ENCODE data around the gene DROSHA. TPM values are rescaled to one million over a fixed set of nuclear protein-coding genes. Genes with fewer than 3 reads are reported as not detected.

DROSHA gene
- total and polyA plus RNA-seq, 2 donors (not counting 3 experiments of a cell fraction or from before 2014, with no cell fraction given), result 49.1 to 96.4 TPM

DNA sequence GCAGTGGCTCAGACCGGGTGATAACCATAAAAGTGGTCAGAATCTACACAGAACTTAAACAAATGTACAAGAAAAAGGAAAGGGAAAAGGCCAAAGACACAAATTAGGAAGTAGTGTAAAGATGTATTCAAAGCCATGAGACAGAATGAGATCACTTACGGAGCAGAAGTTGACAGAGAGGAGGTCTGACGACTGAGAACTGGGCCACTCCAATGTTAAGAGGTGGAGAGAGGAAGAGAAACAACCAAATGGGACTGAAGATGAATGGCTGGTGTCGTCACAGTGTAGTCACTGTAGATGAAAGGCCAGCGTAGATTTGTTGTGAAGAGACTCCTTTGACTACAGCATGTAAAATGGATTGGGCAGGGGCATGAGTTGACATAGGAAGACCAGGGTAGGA is 114.4 kb downstream of the DROSHA start:
- H3K9me1 ChIP-seq (replicated peaks; ENCODE audit: control insufficient read depth, extremely low read depth, insufficient read depth, low read length), result no peaks in the 10 kb centered on the region
- H4K20me1 ChIP-seq (replicated peaks; ENCODE audit: control insufficient read depth, extremely low read depth, insufficient read depth, low read length), result no peaks in the 10 kb centered on the region
- dilution Hi-C loops (cut with MboI; ENCODE audit: extremely low pct_ligation_motif_present, low sequenced_read_pairs), result no loop called here
- no peak overlapping the region for H3K4me3 ChIP-seq (replicated peaks in 1 of 3; ENCODE audit: insufficient read depth in 1 of 3, low read depth in 1 of 3, low read length in 3 of 3)
- intact Hi-C loops (cut with micrococcal nuclease), result no loop called here
- BruUV-seq (replicated peaks), result no TSS peak
- TF ChIP-seq, protein P1, sequence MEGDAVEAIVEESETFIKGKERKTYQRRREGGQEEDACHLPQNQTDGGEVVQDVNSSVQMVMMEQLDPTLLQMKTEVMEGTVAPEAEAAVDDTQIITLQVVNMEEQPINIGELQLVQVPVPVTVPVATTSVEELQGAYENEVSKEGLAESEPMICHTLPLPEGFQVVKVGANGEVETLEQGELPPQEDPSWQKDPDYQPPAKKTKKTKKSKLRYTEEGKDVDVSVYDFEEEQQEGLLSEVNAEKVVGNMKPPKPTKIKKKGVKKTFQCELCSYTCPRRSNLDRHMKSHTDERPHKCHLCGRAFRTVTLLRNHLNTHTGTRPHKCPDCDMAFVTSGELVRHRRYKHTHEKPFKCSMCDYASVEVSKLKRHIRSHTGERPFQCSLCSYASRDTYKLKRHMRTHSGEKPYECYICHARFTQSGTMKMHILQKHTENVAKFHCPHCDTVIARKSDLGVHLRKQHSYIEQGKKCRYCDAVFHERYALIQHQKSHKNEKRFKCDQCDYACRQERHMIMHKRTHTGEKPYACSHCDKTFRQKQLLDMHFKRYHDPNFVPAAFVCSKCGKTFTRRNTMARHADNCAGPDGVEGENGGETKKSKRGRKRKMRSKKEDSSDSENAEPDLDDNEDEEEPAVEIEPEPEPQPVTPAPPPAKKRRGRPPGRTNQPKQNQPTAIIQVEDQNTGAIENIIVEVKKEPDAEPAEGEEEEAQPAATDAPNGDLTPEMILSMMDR (IDR thresholded peaks at IDR 0.05; ENCODE audit: extremely low read depth in 1 of 2, insufficient read depth in 1 of 2, low read depth in 1 of 2, low read length in 2 of 2), result no peak
- TF ChIP-seq EZH2 (IDR thresholded peaks at IDR 0.05; ENCODE audit: borderline replicate concordance, low read depth, low read length, severe bottlenecking), result no peak
- TF ChIP-seq MYC (IDR thresholded peaks at IDR 0.05; ENCODE audit: low read depth, low read length), result no peak
- TF ChIP-seq GATA2 (IDR thresholded peaks at IDR 0.05; ENCODE audit: insufficient read depth, insufficient read length, low read depth, low read length), result no peak
- no peak overlapping the region for H3K9ac ChIP-seq (replicated peaks; ENCODE audit: extremely low read depth, insufficient read depth, low read length)
- FAIRE-seq, result no peak
- H2AFZ ChIP-seq (ENCODE audit: low read depth, low read length), result no peak overlapping the region
- no peak overlapping the region for H3K4me2 ChIP-seq (ENCODE audit: insufficient read depth, low read length)
- ChIA-PET POLR2A (no interaction called here), CTCF (no interaction called here)
- H3K9me3 ChIP-seq (replicated peaks; ENCODE audit: control insufficient read depth, insufficient read depth, low read length), result no peaks in the 10 kb centered on the region
- no peak overlapping the region for H3K27ac ChIP-seq (ENCODE audit: insufficient read depth, low read depth, low read length)
- no peaks in the 10 kb centered on the region for H3K79me2 ChIP-seq (ENCODE audit: control insufficient read depth, insufficient read depth, low read length)
- H3K4me1 ChIP-seq (ENCODE audit: control insufficient read depth, extremely low read depth, insufficient read depth, low read length), result peaks cover 2% of the 10 kb centered on the region
- H3K27me3 ChIP-seq (ENCODE audit: control insufficient read depth in 2 of 2, insufficient read depth in 2 of 2, low read length in 2 of 2), result no peaks in the 10 kb centered on the region
- no peak for DNase-seq (ENCODE audit: low read depth, low spot score)
- H3K36me3 ChIP-seq (ENCODE audit: control insufficient read depth in 2 of 2, extremely low read depth in 1 of 2, insufficient read depth in 2 of 2, low read length in 2 of 2), result peaks cover 15 to 18% of the 10 kb centered on the region in 2 experiments

DNA sequence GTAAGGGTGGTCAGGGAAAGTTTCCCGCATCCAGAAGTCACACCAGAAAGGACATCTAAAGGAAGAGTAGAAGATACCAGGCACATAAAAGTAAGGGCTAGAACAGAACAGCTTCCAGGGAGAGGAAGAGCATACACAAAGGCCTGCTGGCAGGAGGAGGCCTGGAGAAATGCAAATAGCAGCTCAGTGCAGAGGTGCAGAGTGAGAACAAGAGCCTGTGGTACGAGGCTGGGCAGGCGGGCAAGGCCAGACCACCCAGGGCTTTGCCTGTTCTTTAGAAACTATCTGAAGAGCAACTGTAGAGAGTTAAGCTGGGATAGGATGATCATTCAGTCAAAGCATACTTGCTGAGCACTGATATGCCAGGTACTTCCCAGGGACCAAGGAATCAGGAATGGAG is 115.3 kb downstream of the DROSHA start:
- no TSS peak for BruUV-seq (replicated peaks)
- Histone ChIP-seq H3K27ac (ENCODE audit: insufficient read depth, low read depth, low read length) (no peak overlapping the region), H3K36me3 (ENCODE audit: control insufficient read depth in 2 of 2, extremely low read depth in 1 of 2, insufficient read depth in 2 of 2, low read length in 2 of 2) (peaks cover 12 to 18% of the 10 kb centered on the region in 2 experiments), H3K4me2 (ENCODE audit: insufficient read depth, low read length) (no peak overlapping the region), H3K79me2 (ENCODE audit: control insufficient read depth, insufficient read depth, low read length) (no peaks in the 10 kb centered on the region), H3K4me1 (ENCODE audit: control insufficient read depth, extremely low read depth, insufficient read depth, low read length) (peaks cover 10% of the 10 kb centered on the region), H3K9me1 (replicated peaks; ENCODE audit: control insufficient read depth, extremely low read depth, insufficient read depth, low read length) (no peaks in the 10 kb centered on the region), H3K4me3 (replicated peaks in 1 of 3; ENCODE audit: insufficient read depth in 1 of 3, low read depth in 1 of 3, low read length in 3 of 3) (no peak overlapping the region), H3K9me3 (replicated peaks; ENCODE audit: control insufficient read depth, insufficient read depth, low read length) (no peaks in the 10 kb centered on the region), H3K27me3 (ENCODE audit: control insufficient read depth in 2 of 2, insufficient read depth in 2 of 2, low read length in 2 of 2) (no peaks in the 10 kb centered on the region), H4K20me1 (replicated peaks; ENCODE audit: control insufficient read depth, extremely low read depth, insufficient read depth, low read length) (no peaks in the 10 kb centered on the region), H2AFZ (ENCODE audit: low read depth, low read length) (no peak overlapping the region), H3K9ac (replicated peaks; ENCODE audit: extremely low read depth, insufficient read depth, low read length) (no peak overlapping the region)
- intact Hi-C loops (cut with micrococcal nuclease) (no loop called here), dilution Hi-C loops (cut with MboI; ENCODE audit: extremely low pct_ligation_motif_present, low sequenced_read_pairs) (no loop called here)
- CTCF ChIA-PET, result interaction anchor here (1.6 kb wide), 1 partner anchor 9 kb away, joined by 3 read pairs; no protein-coding TSS in a partner anchor
- DNase-seq (ENCODE audit: low read depth, low spot score), result no peak
- TF ChIP-seq GATA2 (IDR thresholded peaks at IDR 0.05; ENCODE audit: insufficient read depth, insufficient read length, low read depth, low read length) (no peak), MYC (IDR thresholded peaks at IDR 0.05; ENCODE audit: low read depth, low read length) (no peak), POLR2AphosphoS5 (IDR thresholded peaks at IDR 0.05; ENCODE audit: insufficient read depth, low read depth, low read length) (no peak)
- TF ChIP-seq, protein P1 (IDR thresholded peaks at IDR 0.05; ENCODE audit: extremely low read depth in 1 of 2, insufficient read depth in 1 of 2, low read depth in 1 of 2, low read length in 2 of 2), result no peak
- no peak for FAIRE-seq
- POLR2A ChIA-PET, result no interaction called here

Measured in endothelial cell of umbilical vein (primary cell).